Astrocyte (in vitro differentiated cells and primary cell): ENCODE data around the gene HSD17B8. TPM values are rescaled to one million over a fixed set of nuclear protein-coding genes. Genes with fewer than 3 reads are reported as not detected.

Experiments used
- DNase-seq: peaks from one replicate; pipeline ENCODE4 v3.0.0-alpha.2; 2010; ENCODE audit warnings: low read depth
- FAIRE-seq: peaks from 2 replicates; lab custom pipeline; 2011; peaks lifted over from hg19 to GRCh38; lab: Jason Lieb, UNC
- H2AFZ ChIP-seq: 2 replicates; pipeline ENCODE4 v1.6.0; 2012; ENCODE audit warnings: low read depth, low read length, inconsistent platforms
- H3K27ac ChIP-seq: 2 replicates; pipeline ENCODE4 v1.5.1; 2011; ENCODE audit warnings: low read depth, low read length, inconsistent platforms
- H3K27me3 ChIP-seq: 2 replicates; pipeline ENCODE4 v1.6.0; 2011; ENCODE audit warnings: low read length, inconsistent platforms; ENCODE audit not compliant: insufficient read depth
- H3K36me3 ChIP-seq: 2 replicates; pipeline ENCODE4 v1.5.1; 2011; ENCODE audit warnings: low read length, inconsistent platforms; ENCODE audit not compliant: insufficient read depth
- H3K4me1 ChIP-seq: 2 replicates; pipeline ENCODE4 v1.5.1; 2011; ENCODE audit warnings: low read length, inconsistent platforms; ENCODE audit not compliant: insufficient read depth
- H3K4me2 ChIP-seq: 2 replicates; pipeline ENCODE4 v1.6.0; 2012; ENCODE audit warnings: low read length, inconsistent platforms
- H3K4me3 ChIP-seq: 2 replicates; pipeline ENCODE4 v1.5.1; 2011; ENCODE audit warnings: low read depth, mild to moderate bottlenecking, low read length, inconsistent platforms; ENCODE audit not compliant: insufficient read depth
- H3K79me2 ChIP-seq: 2 replicates; pipeline ENCODE4 v1.6.0; 2012; ENCODE audit warnings: mild to moderate bottlenecking, low read length, inconsistent platforms; ENCODE audit not compliant: insufficient read depth
- H3K9ac ChIP-seq: 2 replicates; pipeline ENCODE4 v1.6.0; 2012; ENCODE audit warnings: mild to moderate bottlenecking, low read length, inconsistent platforms
- H3K9me3 ChIP-seq: 2 replicates; pipeline ENCODE4 v1.5.1; 2012; ENCODE audit warnings: low read depth, mild to moderate bottlenecking, low read length, inconsistent platforms; ENCODE audit not compliant: insufficient read depth
- H4K20me1 ChIP-seq: 2 replicates; pipeline ENCODE4 v1.6.0; 2012; ENCODE audit warnings: low read length, inconsistent platforms; ENCODE audit not compliant: insufficient read depth
- H3K27ac Mint-ChIP-seq: one replicate; pipeline ENCODE4 v1.8.0; 2021; ENCODE audit warnings: mild to moderate bottlenecking, mixed read lengths; ENCODE audit not compliant: unreplicated experiment
- H3K27me3 Mint-ChIP-seq: one replicate; pipeline ENCODE4 v1.8.0; 2021; ENCODE audit warnings: low read depth, mixed read lengths; ENCODE audit not compliant: unreplicated experiment
- H3K36me3 Mint-ChIP-seq: one replicate; pipeline ENCODE4 v1.8.0; 2021; ENCODE audit warnings: low read depth, mixed read lengths; ENCODE audit not compliant: unreplicated experiment
- H3K4me1 Mint-ChIP-seq: one replicate; pipeline ENCODE4 v1.8.0; 2021; ENCODE audit warnings: low read depth, mixed read lengths; ENCODE audit not compliant: unreplicated experiment
- H3K4me3 Mint-ChIP-seq: one replicate; pipeline ENCODE4 v1.8.0; 2021; ENCODE audit warnings: mild to moderate bottlenecking, moderate library complexity, mixed read lengths; ENCODE audit not compliant: unreplicated experiment
- H3K9me3 Mint-ChIP-seq: one replicate; pipeline ENCODE4 v1.8.0; 2021; ENCODE audit warnings: mild to moderate bottlenecking, mixed read lengths; ENCODE audit not compliant: unreplicated experiment
- EZH2 ChIP-seq: IDR thresholded peaks from 2 replicates; pipeline ENCODE4 v1.6.1; 2012; ENCODE audit warnings: mild to moderate bottlenecking, low read length, inconsistent platforms; ENCODE audit not compliant: insufficient read depth
- total RNA-seq: library from RNA; stranded (reverse); gene quantifications from 2 replicates; pipeline ENCODE4 v1.2.1, GENCODE V29; 2021
- TF ChIP-seq, protein P1 (sequence below): IDR thresholded peaks from 2 replicates; pipeline ENCODE4 v1.5.1; 2011; ENCODE audit warnings: low read depth, mild to moderate bottlenecking, inconsistent platforms, low read length, moderate library complexity; ENCODE audit not compliant: insufficient read depth

Gene HSD17B8
- total RNA-seq, 1 donor from 2014 or later: 2.1 TPM

DNA sequence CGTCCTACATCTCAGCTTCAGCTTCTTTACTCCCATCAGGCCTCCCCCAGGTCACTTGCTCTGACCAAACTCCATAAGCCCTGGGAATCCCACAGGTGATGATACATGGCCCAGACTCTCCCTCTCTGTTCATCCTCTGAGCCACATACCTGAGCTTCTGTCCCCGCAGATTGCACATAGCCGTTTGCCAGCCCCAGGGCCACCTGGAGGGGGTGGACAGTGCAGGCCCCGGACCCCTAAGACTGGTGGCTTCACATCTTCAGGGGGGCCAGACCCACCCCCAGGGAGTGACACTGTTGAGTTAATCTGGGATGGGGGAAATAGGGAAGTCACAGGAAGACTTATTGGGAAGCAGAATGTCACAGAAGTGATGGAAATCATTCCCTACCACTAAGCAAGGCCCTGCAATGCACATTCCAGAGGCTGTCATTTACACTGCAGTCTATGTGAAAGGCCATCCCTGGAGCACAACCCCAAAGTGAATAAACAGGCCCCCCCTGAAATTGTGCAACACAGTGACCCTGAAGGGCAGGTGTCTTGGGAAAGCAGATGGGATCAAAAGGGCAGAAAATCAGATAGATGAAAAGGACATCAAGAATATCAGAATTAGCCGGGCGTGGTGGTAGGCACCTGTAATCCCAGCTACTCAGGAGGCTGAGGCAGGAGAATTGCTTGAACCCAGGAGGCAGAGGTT lies 6.1 kb upstream of the HSD17B8 start:
- Mint-ChIP-seq H3K9me3 (no peaks in the 10 kb centered on the region), H3K36me3 (peaks cover 40% of the 10 kb centered on the region), H3K27ac (peak overlapping the region; percentile 54), H3K4me3 (peak overlapping the region; percentile 91), H3K4me1 (peaks cover 29% of the 10 kb centered on the region), H3K27me3 (no peaks in the 10 kb centered on the region)
- Histone ChIP-seq H3K9me3 (no peaks in the 10 kb centered on the region), H3K27ac (no peak overlapping the region), H3K79me2 (peaks cover 61% of the 10 kb centered on the region), H3K4me3 (no peak overlapping the region), H4K20me1 (peaks cover 82% of the 10 kb centered on the region), H3K9ac (peak overlapping the region; percentile 13), H3K27me3 (no peaks in the 10 kb centered on the region), H3K36me3 (peaks cover 48% of the 10 kb centered on the region), H3K4me2 (peak overlapping the region; percentile 96), H2AFZ (no peak overlapping the region), H3K4me1 (peaks cover 23% of the 10 kb centered on the region)
- FAIRE-seq: no peak
- no peak for DNase-seq
- no peak for TF ChIP-seq EZH2
- TF ChIP-seq, protein P1, sequence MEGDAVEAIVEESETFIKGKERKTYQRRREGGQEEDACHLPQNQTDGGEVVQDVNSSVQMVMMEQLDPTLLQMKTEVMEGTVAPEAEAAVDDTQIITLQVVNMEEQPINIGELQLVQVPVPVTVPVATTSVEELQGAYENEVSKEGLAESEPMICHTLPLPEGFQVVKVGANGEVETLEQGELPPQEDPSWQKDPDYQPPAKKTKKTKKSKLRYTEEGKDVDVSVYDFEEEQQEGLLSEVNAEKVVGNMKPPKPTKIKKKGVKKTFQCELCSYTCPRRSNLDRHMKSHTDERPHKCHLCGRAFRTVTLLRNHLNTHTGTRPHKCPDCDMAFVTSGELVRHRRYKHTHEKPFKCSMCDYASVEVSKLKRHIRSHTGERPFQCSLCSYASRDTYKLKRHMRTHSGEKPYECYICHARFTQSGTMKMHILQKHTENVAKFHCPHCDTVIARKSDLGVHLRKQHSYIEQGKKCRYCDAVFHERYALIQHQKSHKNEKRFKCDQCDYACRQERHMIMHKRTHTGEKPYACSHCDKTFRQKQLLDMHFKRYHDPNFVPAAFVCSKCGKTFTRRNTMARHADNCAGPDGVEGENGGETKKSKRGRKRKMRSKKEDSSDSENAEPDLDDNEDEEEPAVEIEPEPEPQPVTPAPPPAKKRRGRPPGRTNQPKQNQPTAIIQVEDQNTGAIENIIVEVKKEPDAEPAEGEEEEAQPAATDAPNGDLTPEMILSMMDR: no peak

GRCh38 chr6:33198853-33199436 lies 5.5 kb upstream of the HSD17B8 start:
- Histone ChIP-seq H3K9ac (peak overlapping the region; percentile 100), H3K36me3 (peaks cover 55% of the 10 kb centered on the region), H4K20me1 (peaks cover 83% of the 10 kb centered on the region), H3K79me2 (peaks cover 68% of the 10 kb centered on the region), H3K9me3 (no peaks in the 10 kb centered on the region), H3K4me2 (peak overlapping the region; percentile 96), H2AFZ (no peak overlapping the region), H3K27me3 (no peaks in the 10 kb centered on the region), H3K4me1 (peaks cover 28% of the 10 kb centered on the region), H3K4me3 (peak overlapping the region; percentile 98), H3K27ac (no peak overlapping the region)
- peak overlapping the region; percentile 54 for H3K27ac Mint-ChIP-seq
- H3K4me3 Mint-ChIP-seq: peak overlapping the region; percentile 91
- no peak for DNase-seq
- peaks cover 33% of the 10 kb centered on the region for H3K4me1 Mint-ChIP-seq
- no peaks in the 10 kb centered on the region for H3K27me3 Mint-ChIP-seq
- no peaks in the 10 kb centered on the region for H3K9me3 Mint-ChIP-seq
- TF ChIP-seq EZH2: no peak
- TF ChIP-seq, protein P1: no peak
- H3K36me3 Mint-ChIP-seq: peaks cover 46% of the 10 kb centered on the region
- FAIRE-seq: no peak
